Stimulated activated memory B cell treated with anti-CD40 and anti-IgM and Interleukin-4, amounts not matched to agents 10 μg/mL and 1 μg/mL and 100 μg/mL, for 72 hours (primary cell): ENCODE measurements around the gene ZNF236.

Experiments
- ATAC-seq: fragments of 150-1000 bp; cut with Tn5 transposase; 2 replicates; pipeline ENCODE4 v1.10.0; 2021
- H3K27ac Mint-ChIP-seq: one replicate; pipeline ENCODE4 v1.8.0; 2022; ENCODE audit warnings: mild to moderate bottlenecking, mixed read lengths
- H3K27me3 Mint-ChIP-seq: one replicate; pipeline ENCODE4 v1.8.0; 2022; ENCODE audit warnings: mixed read lengths
- H3K36me3 Mint-ChIP-seq: one replicate; pipeline ENCODE4 v1.8.0; 2022; ENCODE audit warnings: mixed read lengths
- H3K4me1 Mint-ChIP-seq: one replicate; pipeline ENCODE4 v1.8.0; 2022; ENCODE audit warnings: mixed read lengths
- H3K4me3 Mint-ChIP-seq: one replicate; pipeline ENCODE4 v1.8.0; 2022; ENCODE audit warnings: mild to moderate bottlenecking, moderate library complexity, mixed read lengths
- H3K9me3 Mint-ChIP-seq: one replicate; pipeline ENCODE4 v1.8.0; 2022; ENCODE audit warnings: mixed read lengths

ZNF236 gene

DNA sequence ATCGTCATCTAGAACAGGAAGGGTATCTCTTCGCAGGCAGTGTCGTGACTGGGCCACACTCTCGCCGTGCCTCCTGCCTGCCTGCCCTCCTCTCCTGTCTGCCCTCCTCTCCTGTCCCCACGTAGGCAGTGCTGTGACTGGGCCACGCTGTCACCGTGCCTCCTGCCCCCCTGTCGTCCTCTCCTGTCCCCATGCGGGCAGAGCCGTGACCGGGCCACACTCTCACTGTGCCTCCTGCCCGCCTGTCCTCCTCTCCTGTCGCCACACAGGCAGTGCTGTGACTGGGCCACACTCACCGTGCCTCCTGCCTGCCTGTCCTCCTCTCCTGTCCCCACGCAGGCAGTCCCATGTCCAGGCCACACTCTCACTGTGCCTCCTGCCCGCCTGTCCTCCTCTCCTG, 51.4 kb downstream of the ZNF236 start:
- Mint-ChIP-seq H3K36me3 (peaks cover 45% of the 10 kb centered on the region), H3K4me1 (peaks cover 6% of the 10 kb centered on the region), H3K4me3 (no peak overlapping the region), H3K27ac (no peak overlapping the region), H3K27me3 (no peaks in the 10 kb centered on the region), H3K9me3 (no peaks in the 10 kb centered on the region)
- ATAC-seq: no peak

DNA sequence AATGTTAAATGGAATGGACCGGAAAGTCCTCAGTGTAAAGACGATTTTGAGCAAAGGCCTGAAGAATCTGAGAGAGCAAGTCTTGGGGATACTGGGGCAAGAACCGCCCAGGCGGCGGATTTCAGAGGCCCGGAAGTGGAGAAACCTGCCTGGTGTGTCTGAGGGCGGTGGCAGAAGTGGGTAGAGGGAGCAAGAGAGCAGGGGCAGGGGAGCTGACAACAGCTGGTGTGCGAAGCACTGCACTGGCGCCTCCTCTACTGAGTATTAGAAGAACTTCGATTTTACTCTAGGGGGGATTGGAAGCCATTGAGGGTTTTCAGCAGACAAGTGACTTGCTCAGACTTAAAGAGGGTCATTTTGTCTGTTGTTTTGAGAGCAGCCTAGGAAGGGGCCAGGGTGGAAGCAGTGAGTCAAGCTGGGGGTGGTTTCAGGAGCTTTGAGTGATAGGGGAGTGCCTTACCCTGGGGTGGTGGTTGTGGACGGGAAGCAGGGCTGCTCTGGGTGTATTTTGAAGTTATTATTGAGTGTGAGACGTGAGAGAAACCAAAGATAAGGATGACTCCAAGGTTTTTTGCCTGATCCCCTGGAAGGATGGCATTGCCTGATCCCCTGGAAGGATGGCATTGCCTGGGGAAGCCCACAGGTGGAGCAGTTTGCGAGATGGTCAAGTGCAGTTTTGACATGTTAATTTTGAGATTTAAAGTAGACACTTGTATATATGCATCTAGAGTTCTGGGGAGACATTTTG, 52.5 kb downstream of the ZNF236 start:
- Mint-ChIP-seq H3K27me3 (no peaks in the 10 kb centered on the region), H3K9me3 (no peaks in the 10 kb centered on the region), H3K27ac (peak overlapping the region; percentile 20), H3K36me3 (peaks cover 41% of the 10 kb centered on the region), H3K4me3 (no peak overlapping the region), H3K4me1 (peaks cover 6% of the 10 kb centered on the region)
- ATAC-seq: no peak

DNA sequence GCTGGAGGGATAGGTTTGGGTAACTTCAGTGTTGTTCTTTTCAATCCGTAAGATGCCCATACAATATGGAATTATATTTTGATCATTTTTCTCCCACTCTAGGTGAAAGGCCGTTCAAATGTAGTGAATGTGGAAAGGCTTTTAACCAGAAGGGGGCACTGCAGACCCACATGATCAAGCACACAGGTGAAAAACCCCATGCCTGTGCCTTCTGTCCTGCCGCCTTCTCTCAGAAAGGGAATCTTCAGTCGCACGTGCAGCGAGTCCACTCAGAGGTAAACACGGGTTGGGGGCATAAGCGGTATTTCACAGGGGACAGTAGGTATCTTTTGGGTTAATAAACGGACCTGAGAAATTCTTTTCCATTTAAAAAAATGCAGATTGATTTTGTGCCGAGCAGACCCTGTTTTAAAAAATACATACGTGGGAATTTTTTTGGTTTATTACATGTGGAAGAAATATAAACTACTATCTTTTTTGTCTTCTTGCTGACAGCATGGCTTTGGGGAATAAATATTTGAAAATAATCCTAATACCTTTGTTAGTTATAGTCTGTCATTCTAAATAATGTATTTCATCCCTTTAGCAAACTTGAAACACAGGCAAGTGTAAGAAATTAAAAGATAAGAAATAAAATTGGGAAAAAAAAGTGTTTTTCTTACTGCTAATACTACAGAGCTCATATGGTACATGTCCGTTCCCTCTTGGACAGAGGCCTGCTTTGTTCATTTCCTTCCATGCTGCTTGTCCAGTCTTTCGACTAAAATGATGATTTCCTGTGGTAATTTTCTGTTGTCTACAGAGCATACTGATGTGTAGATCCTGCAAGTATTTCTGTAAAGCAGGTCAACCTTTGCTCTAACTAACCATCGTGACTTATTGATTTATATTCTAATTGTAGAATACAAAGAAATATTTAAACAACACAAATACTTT, 53.3 kb downstream of the ZNF236 start:
- H3K9me3 Mint-ChIP-seq: no peaks in the 10 kb centered on the region
- H3K4me3 Mint-ChIP-seq: no peak overlapping the region
- peaks cover 6% of the 10 kb centered on the region for H3K4me1 Mint-ChIP-seq
- no peaks in the 10 kb centered on the region for H3K27me3 Mint-ChIP-seq
- peaks cover 42% of the 10 kb centered on the region for H3K36me3 Mint-ChIP-seq
- H3K27ac Mint-ChIP-seq: no peak overlapping the region
- ATAC-seq: no peak

DNA sequence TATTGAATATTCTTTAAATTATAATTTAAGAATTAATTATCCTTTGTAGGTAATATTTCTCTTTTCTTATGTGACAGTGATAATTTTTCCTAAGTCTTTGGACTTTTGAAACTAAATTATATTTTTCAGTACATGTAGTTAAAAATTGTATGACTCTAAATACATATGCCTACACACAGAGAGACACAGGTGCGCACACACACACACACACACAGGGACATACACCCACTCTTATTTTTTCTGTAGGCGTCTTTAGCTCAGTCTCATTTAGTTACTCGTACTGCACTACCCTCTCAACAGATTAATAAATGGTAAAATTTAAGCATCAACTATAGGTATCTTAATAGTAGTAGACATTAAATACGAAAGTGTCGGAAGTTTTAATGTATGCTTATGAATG, 56.1 kb downstream of the ZNF236 start:
- H3K4me1 Mint-ChIP-seq: peaks cover 6% of the 10 kb centered on the region
- H3K27ac Mint-ChIP-seq: no peak overlapping the region
- ATAC-seq: no peak
- no peaks in the 10 kb centered on the region for H3K27me3 Mint-ChIP-seq
- no peak overlapping the region for H3K4me3 Mint-ChIP-seq
- no peaks in the 10 kb centered on the region for H3K9me3 Mint-ChIP-seq
- peaks cover 55% of the 10 kb centered on the region for H3K36me3 Mint-ChIP-seq

DNA sequence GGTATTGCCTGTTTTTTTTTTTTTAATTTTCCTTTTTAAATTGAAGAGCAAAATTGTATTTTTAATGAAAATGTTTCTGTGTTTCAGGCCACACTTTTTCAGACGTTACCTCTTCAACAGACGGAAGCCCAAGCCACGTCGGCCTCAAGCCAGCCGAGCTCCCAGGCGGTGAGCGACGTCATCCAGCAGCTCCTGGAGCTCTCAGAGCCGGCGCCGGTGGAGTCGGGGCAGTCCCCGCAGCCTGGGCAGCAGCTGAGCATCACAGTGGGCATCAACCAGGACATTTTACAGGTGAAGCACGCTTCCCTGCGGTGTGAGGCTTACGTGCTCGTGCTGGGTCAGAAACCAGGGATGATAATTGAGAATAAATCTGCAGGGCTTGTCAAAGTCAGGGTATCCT, 57.7 kb downstream of the ZNF236 start:
- Mint-ChIP-seq H3K36me3 (peaks cover 49% of the 10 kb centered on the region), H3K4me3 (no peak overlapping the region), H3K4me1 (peaks cover under 1% of the 10 kb centered on the region)

DNA sequence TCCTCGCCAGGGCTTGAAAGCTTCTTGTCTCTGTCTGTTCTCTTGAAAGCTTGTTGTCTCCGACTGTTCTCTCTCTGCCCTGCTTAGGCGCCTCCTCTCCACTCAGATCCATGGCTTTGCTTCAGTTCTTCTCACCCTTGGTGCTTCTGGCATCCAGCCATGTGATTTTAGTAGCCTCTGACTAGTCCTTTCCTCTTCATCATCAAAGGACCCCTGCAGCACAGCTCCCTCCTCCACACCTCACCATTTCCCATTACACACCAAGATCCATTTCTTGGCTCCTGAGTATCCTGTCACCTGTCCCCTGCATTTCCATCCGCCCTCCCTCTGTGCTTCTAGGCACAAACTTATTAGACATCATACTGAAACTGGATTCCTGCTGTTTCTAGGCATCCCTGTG, 59.4 kb downstream of the ZNF236 start:
- Mint-ChIP-seq H3K27me3 (no peaks in the 10 kb centered on the region), H3K4me1 (no peaks in the 10 kb centered on the region), H3K27ac (no peak overlapping the region), H3K4me3 (no peak overlapping the region), H3K36me3 (peaks cover 53% of the 10 kb centered on the region), H3K9me3 (no peaks in the 10 kb centered on the region)
- ATAC-seq: no peak

More for the DNA sequence above, 57.7 kb downstream of the ZNF236 start:
- no peaks in the 10 kb centered on the region for H3K9me3 Mint-ChIP-seq
- ATAC-seq: no peak
- no peak overlapping the region for H3K27ac Mint-ChIP-seq
- H3K27me3 Mint-ChIP-seq: no peaks in the 10 kb centered on the region

DNA sequence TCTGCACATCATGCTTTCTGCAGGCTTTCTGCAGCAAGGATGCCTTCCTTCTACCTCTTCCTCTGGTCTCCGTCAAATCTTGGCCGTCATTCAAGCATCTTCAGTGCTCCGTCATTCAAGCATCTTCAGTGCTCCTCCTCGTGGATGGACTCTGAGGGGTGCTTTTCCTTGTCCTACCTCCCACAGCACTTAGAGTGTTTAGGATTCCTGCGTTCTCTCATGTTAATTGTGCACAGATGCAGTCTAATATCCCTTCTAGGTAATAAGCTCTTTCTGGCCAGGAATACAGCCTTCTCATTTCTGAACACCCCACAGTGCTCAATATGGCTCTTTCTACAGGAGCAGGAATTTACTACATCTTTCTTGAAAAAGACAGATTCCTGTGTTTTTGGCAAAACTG, 59.8 kb downstream of the ZNF236 start:
- H3K27ac Mint-ChIP-seq: no peak overlapping the region
- no peaks in the 10 kb centered on the region for H3K9me3 Mint-ChIP-seq
- ATAC-seq: no peak
- H3K36me3 Mint-ChIP-seq: peaks cover 57% of the 10 kb centered on the region
- H3K4me3 Mint-ChIP-seq: no peak overlapping the region
- no peaks in the 10 kb centered on the region for H3K27me3 Mint-ChIP-seq
- no peaks in the 10 kb centered on the region for H3K4me1 Mint-ChIP-seq

DNA sequence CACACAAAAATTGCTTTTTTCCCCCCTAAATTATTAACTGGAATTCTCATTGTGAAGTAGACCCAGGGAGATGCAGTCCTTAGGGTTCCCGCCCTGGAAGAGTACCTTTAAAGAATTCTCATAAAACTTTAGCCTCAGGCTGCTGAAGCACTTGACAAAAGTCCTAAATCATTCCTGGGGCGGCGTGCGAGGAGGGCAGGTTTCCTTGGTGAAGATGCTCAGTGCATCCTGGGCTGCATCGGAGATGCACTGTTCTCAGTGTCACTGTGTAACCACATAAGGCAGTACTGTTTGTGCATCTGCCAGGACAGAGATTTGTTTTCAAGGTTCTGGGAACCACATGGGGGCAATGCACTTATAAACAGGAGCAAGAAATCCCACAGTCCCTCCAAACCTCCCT, 62.6 kb downstream of the ZNF236 start:
- Mint-ChIP-seq H3K36me3 (peaks cover 78% of the 10 kb centered on the region), H3K27me3 (no peaks in the 10 kb centered on the region), H3K4me3 (no peak overlapping the region), H3K9me3 (no peaks in the 10 kb centered on the region), H3K27ac (no peak overlapping the region), H3K4me1 (no peaks in the 10 kb centered on the region)
- ATAC-seq: no peak

DNA sequence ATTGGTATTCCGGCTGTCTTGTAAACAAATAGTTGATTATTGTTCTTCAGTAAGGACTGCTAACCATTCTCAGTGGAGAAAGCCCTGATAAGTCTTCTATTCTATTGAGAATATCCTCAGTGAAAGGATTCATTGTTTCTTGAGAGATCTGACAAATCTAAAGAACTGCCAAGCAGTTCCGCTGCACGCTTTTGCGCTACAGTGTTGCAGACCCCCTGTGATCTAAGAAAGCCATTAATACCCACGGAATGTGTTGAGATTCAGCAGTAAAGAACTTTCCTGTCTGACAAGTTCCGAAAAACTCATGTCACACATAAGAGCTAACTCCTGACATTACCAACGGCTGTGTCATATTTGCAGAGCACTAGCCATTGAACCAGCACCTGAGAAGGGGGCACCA, 63.8 kb downstream of the ZNF236 start:
- H3K4me3 Mint-ChIP-seq: no peak overlapping the region
- no peaks in the 10 kb centered on the region for H3K4me1 Mint-ChIP-seq
- H3K27me3 Mint-ChIP-seq: no peaks in the 10 kb centered on the region
- H3K27ac Mint-ChIP-seq: no peak overlapping the region
- no peak for ATAC-seq
- H3K36me3 Mint-ChIP-seq: peaks cover 80% of the 10 kb centered on the region
- no peaks in the 10 kb centered on the region for H3K9me3 Mint-ChIP-seq

DNA sequence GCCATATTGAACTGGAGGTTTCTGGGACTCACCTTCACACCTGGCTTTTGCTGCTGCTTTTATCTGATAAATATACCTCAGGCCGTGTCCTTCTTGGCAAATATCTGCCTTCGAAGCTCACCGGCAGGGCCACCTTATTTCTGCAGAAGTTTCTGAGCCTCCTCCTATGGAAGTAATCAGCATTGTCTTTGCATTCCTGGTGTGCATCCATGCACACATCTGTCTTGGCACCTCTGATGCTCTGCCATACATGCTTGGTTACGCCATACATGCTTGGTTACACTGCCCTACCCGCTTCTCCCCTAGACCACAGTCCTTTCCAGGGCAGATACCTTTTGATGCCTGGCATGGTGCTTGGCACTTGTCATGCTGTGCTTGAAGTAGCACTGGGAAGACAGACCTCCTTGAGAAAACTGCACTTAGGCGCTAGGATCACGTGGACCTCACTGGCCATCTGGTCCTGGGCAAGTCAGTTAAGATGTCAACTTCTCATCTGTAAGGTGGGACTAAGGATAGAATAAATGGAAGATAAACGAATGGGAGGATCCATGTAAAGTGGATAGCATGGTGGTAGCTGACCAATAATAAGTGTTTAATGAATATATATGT, 66.8 kb downstream of the ZNF236 start:
- no peaks in the 10 kb centered on the region for H3K9me3 Mint-ChIP-seq
- H3K36me3 Mint-ChIP-seq: peaks cover 75% of the 10 kb centered on the region
- no peak overlapping the region for H3K4me3 Mint-ChIP-seq
- ATAC-seq: no peak
- H3K4me1 Mint-ChIP-seq: no peaks in the 10 kb centered on the region
- H3K27me3 Mint-ChIP-seq: no peaks in the 10 kb centered on the region
- H3K27ac Mint-ChIP-seq: no peak overlapping the region

DNA sequence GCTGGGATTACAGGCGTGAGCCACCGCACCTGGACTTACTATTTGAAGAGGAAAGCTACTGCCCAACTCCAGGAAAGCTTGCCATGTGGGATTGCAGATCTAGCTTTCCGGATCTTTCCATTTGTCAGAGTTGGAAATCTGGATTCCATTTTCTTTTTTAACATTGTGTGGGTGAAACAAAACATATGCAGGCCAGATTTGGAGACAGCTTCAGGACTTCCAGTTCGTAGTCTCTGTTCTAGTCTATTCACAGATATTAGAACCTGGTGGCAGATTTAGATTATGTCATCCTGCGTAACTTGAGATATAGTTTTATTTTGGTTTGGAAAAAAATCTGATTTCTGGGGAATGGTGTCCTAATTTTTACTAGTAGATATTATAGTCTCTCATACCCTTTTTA, 70.5 kb downstream of the ZNF236 start:
- Mint-ChIP-seq H3K4me1 (no peaks in the 10 kb centered on the region), H3K27ac (no peak overlapping the region), H3K9me3 (no peaks in the 10 kb centered on the region), H3K4me3 (no peak overlapping the region), H3K36me3 (peaks cover 71% of the 10 kb centered on the region), H3K27me3 (no peaks in the 10 kb centered on the region)
- no peak for ATAC-seq

DNA sequence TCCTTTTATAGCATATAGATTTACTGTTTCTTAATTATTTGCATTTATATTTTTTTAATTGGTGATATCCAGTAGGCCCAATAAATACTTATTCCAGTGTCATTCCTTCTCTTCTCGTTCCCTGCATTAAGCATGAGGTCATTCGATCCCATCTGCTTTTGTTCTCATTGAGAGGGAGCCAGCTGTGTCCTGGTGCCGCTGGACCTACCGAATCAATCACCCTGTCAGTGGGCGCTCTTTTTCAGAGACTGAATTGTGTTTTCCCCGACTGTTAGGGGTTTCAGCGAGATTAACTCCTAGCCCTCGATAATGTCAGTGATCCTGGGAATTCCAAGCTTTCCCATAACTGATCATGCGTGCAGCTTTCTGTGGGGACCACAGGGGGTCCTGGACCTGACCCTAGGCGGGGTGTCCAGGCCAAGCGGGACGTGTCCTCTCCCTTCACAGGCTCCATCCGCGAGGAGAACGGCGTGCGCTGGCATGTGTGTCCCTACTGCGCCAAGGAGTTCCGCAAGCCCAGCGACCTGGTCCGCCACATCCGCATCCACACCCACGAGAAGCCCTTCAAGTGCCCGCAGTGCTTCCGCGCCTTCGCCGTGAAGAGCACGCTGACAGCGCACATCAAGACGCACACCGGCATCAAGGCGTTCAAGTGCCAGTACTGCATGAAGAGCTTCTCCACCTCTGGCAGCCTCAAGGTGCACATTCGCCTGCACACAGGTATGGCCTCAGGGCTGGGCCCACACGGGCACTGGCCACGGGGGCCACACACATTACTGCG, 72.4 kb downstream of the ZNF236 start:
- no peak for ATAC-seq
- Mint-ChIP-seq H3K27me3 (no peaks in the 10 kb centered on the region), H3K36me3 (peaks cover 77% of the 10 kb centered on the region), H3K4me1 (no peaks in the 10 kb centered on the region), H3K27ac (no peak overlapping the region), H3K9me3 (no peaks in the 10 kb centered on the region), H3K4me3 (no peak overlapping the region)

DNA sequence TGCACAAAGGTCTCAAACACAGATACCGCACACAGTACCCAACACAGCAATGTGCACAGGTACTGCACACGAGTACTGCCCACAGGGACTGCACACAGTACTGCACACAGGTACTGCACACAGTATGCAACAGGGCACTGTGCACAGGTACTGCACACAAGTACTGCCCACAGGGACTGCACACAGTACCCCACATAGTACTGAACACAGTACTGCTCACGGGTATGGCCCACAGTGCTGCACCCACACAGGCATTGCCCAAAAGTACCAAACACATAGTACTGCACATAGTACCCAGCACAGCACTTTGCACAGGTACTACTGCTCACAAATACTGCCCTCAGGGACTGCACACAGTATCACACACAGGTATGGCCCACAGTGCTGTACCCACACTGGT, 73.1 kb downstream of the ZNF236 start:
- Mint-ChIP-seq H3K27ac (no peak overlapping the region), H3K9me3 (no peaks in the 10 kb centered on the region), H3K27me3 (no peaks in the 10 kb centered on the region), H3K4me1 (no peaks in the 10 kb centered on the region), H3K4me3 (no peak overlapping the region), H3K36me3 (peaks cover 72% of the 10 kb centered on the region)
- no peak for ATAC-seq

DNA sequence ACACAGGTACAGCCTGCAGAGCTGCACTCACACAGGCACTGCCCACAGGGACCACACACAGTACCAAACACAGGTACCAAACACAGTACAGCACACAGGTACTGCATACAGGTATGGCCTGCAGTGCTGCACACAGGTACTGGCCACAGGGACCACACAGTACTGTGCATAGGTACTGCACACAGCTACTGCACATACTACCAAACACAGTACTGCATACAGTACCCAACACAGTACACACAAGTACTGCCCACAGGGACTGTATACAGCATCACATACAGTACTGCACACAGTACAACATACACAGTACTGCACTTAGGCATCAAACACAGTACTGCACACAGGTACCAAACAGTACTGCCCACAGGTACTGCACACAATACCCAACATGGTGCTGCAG, 74.3 kb downstream of the ZNF236 start:
- Mint-ChIP-seq H3K4me1 (no peaks in the 10 kb centered on the region), H3K27ac (no peak overlapping the region), H3K4me3 (no peak overlapping the region), H3K36me3 (peaks cover 68% of the 10 kb centered on the region), H3K27me3 (no peaks in the 10 kb centered on the region), H3K9me3 (no peaks in the 10 kb centered on the region)
- no peak for ATAC-seq

DNA sequence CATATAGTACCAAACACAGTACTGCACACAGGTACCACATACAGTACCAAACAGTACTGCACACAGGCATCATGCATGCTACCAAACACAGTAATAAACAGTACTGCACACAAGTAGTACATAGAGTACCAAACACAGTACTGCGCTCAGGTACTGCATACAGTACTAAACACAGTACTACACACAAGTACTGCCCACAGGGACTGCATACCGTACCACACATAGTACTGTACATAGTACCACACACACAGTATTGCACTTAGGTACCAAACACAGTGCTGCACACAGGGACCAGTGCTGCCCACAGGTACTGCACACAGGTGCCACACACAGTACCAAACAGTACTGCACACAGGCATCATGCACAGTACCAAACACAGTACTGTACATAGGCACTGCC, 74.9 kb downstream of the ZNF236 start:
- Mint-ChIP-seq H3K4me3 (no peak overlapping the region), H3K27me3 (no peaks in the 10 kb centered on the region), H3K27ac (no peak overlapping the region), H3K9me3 (no peaks in the 10 kb centered on the region), H3K4me1 (no peaks in the 10 kb centered on the region), H3K36me3 (peaks cover 68% of the 10 kb centered on the region)
- no peak for ATAC-seq
